ENCODE measurements around the gene POLR2L. TPM values are rescaled to one million over a fixed set of nuclear protein-coding genes. Genes with fewer than 3 reads are reported as not detected.

The POLR2L gene
- total RNA-seq, 1 donor from 2014 or later = 81.5 TPM

GRCh38 chr11:828506-829175, 13.7 kb downstream of the POLR2L start:
- DNase-seq (ENCODE audit: low spot score) = no peak
- no peak for ATAC-seq

GRCh38 chr11:827897-828192, 14.5 kb downstream of the POLR2L start, which contains the start of gene CRACR2B:
TSS of gene CRACR2B (plus strand) at chr11:827919. CDS start at chr11:828608, 689 bp downstream.
- DNase-seq (ENCODE audit: low spot score) = no peak
- ATAC-seq = no peak

GRCh38 chr11:827146-827896, 15.0 kb downstream of the POLR2L start:
- ATAC-seq = no peak
- DNase-seq (ENCODE audit: low spot score) = no peak

- ATAC-seq = no peak
- DNase-seq (ENCODE audit: low spot score) = no peak
Observed at GRCh38 chr11:826836-827145, 15.5 kb downstream of the POLR2L start.

- no peak for ATAC-seq
- DNase-seq (ENCODE audit: low spot score) = no peak
Observed at GRCh38 chr11:826227-826621, 16.1 kb downstream of the POLR2L start.

GRCh38 chr11:825366-826226, 16.7 kb downstream of the POLR2L start:
- ATAC-seq = peak; percentile 4
- no peak for DNase-seq (ENCODE audit: low spot score)

- peak; percentile 2 for ATAC-seq
- no peak for DNase-seq (ENCODE audit: low spot score)
Observed at GRCh38 chr11:824942-825341, 17.4 kb downstream of the POLR2L start.

- DNase-seq (ENCODE audit: low spot score) (no peak), ATAC-seq (peak; percentile 1)
Observed at GRCh38 chr11:824292-824880, 17.9 kb downstream of the POLR2L start.

- DNase-seq (ENCODE audit: low spot score) (no peak), ATAC-seq (no peak)
Observed at GRCh38 chr11:823441-824291, 18.7 kb downstream of the POLR2L start.

- ATAC-seq = no peak
Observed at GRCh38 chr11:821512-822371, 20.6 kb downstream of the POLR2L start.

GRCh38 chr11:820655-821511, 21.4 kb downstream of the POLR2L start:
- DNase-seq (ENCODE audit: low spot score) = peak; percentile 98
- peak; percentile 57 for ATAC-seq

More at GRCh38 chr11:821512-822371, 20.6 kb downstream of the POLR2L start:
- no peak for DNase-seq (ENCODE audit: low spot score)

GRCh38 chr11:819943-820649, 22.2 kb downstream of the POLR2L start:
- peak; percentile 70 for ATAC-seq
- DNase-seq (ENCODE audit: low spot score) = peak; percentile 98

- DNase-seq (ENCODE audit: low spot score) = peak; percentile 94
- peak; percentile 77 for ATAC-seq
Observed at GRCh38 chr11:819129-819931, 23.0 kb downstream of the POLR2L start.

- ATAC-seq (no peak), DNase-seq (ENCODE audit: low spot score) (no peak)
Observed at GRCh38 chr11:818396-819128, 23.8 kb downstream of the POLR2L start, which contains the start of gene PNPLA2. TSS of gene PNPLA2 (plus strand) at chr11:818914. CDS start at chr11:819719, 805 bp downstream.

GRCh38 chr11:816433-816779, 25.9 kb downstream of the POLR2L start:
- DNase-seq (ENCODE audit: low spot score) (no peak), ATAC-seq (no peak)

GRCh38 chr11:815675-816432, 26.5 kb downstream of the POLR2L start:
- DNase-seq (ENCODE audit: low spot score) = no peak
- no peak for ATAC-seq

All from left lobe of liver (tissue), 2 donors.